Activated CD4-positive, alpha-beta T cell treated with anti-CD3 and anti-CD28 coated beads, Interleukin-2, amount 10 ng/mL, durations not matched to agents 24 days and 14 days (primary cell): ENCODE data around the gene PSD2. TPM values are rescaled to one million over a fixed set of nuclear protein-coding genes. Genes with fewer than 3 reads are reported as not detected.

Source experiments
- DNase-seq: peaks from one replicate; pipeline ENCODE4 v3.0.0; 2022
- H3K27ac Mint-ChIP-seq: one replicate; pipeline ENCODE4 v1.8.0; 2022; ENCODE audit warnings: mild to moderate bottlenecking, mixed read lengths
- H3K27me3 Mint-ChIP-seq: one replicate; pipeline ENCODE4 v1.8.0; 2022; ENCODE audit warnings: mixed read lengths
- H3K36me3 Mint-ChIP-seq: one replicate; pipeline ENCODE4 v1.8.0; 2022; ENCODE audit warnings: low read depth, mild to moderate bottlenecking, mixed read lengths
- H3K4me1 Mint-ChIP-seq: one replicate; pipeline ENCODE4 v1.8.0; 2021; ENCODE audit warnings: mixed read lengths
- H3K4me3 Mint-ChIP-seq: one replicate; pipeline ENCODE4 v1.8.0; 2022; ENCODE audit warnings: mild to moderate bottlenecking, moderate library complexity, mixed read lengths
- H3K9me3 Mint-ChIP-seq: one replicate; pipeline ENCODE4 v1.8.0; 2021; ENCODE audit warnings: mixed read lengths
- intact Hi-C: fragments of 100-400 bp; cut with micrococcal nuclease; formaldehyde crosslinking; loops from one replicate; pipeline ENCODE4 v1.15.1; 2023
- total RNA-seq: library from RNA; stranded (reverse); gene quantifications from 2 replicates; pipeline ENCODE4 v1.2.3, GENCODE V29; 2022

The PSD2 gene
- total RNA-seq, 1 donor from 2014 or later = not detected

GRCh38 chr5:139880416-139881142 lies 85.0 kb downstream of the PSD2 start:
- Mint-ChIP-seq H3K27me3 (peaks cover 3% of the 10 kb centered on the region), H3K27ac (no peak overlapping the region), H3K36me3 (peaks cover under 1% of the 10 kb centered on the region), H3K9me3 (no peaks in the 10 kb centered on the region), H3K4me1 (no peaks in the 10 kb centered on the region), H3K4me3 (no peak overlapping the region)
- intact Hi-C loops = no loop called here
- DNase-seq = no peak

GRCh38 chr5:139881143-139881733 lies 85.6 kb downstream of the PSD2 start:
- no peak overlapping the region for H3K27ac Mint-ChIP-seq
- no peak overlapping the region for H3K4me3 Mint-ChIP-seq
- H3K4me1 Mint-ChIP-seq = no peaks in the 10 kb centered on the region
- H3K27me3 Mint-ChIP-seq = peaks cover 3% of the 10 kb centered on the region
- intact Hi-C loops = no loop called here
- no peaks in the 10 kb centered on the region for H3K9me3 Mint-ChIP-seq
- no peak for DNase-seq
- no peaks in the 10 kb centered on the region for H3K36me3 Mint-ChIP-seq

- Mint-ChIP-seq H3K27me3 (peaks cover 3% of the 10 kb centered on the region), H3K4me1 (no peaks in the 10 kb centered on the region), H3K36me3 (no peaks in the 10 kb centered on the region), H3K9me3 (no peaks in the 10 kb centered on the region), H3K27ac (no peak overlapping the region), H3K4me3 (no peak overlapping the region)
- DNase-seq = no peak
- intact Hi-C loops = no loop called here
Observed at GRCh38 chr5:139882316-139882715, 86.7 kb downstream of the PSD2 start.

GRCh38 chr5:139882961-139883539 lies 87.4 kb downstream of the PSD2 start:
- no peaks in the 10 kb centered on the region for H3K36me3 Mint-ChIP-seq
- intact Hi-C loops = no loop called here
- no peak overlapping the region for H3K27ac Mint-ChIP-seq
- H3K4me3 Mint-ChIP-seq = no peak overlapping the region
- H3K4me1 Mint-ChIP-seq = no peaks in the 10 kb centered on the region
- no peak for DNase-seq
- H3K9me3 Mint-ChIP-seq = no peaks in the 10 kb centered on the region
- H3K27me3 Mint-ChIP-seq = peaks cover 5% of the 10 kb centered on the region

GRCh38 chr5:139884144-139884543 lies 88.5 kb downstream of the PSD2 start:
- no peak for DNase-seq
- Mint-ChIP-seq H3K27me3 (peaks cover 5% of the 10 kb centered on the region), H3K27ac (no peak overlapping the region), H3K36me3 (no peaks in the 10 kb centered on the region), H3K4me1 (no peaks in the 10 kb centered on the region), H3K9me3 (no peaks in the 10 kb centered on the region), H3K4me3 (no peak overlapping the region)
- intact Hi-C loops = no loop called here

- H3K4me3 Mint-ChIP-seq = no peak overlapping the region
- no peak overlapping the region for H3K27ac Mint-ChIP-seq
- no peaks in the 10 kb centered on the region for H3K4me1 Mint-ChIP-seq
- intact Hi-C loops = no loop called here
- DNase-seq = no peak
- H3K9me3 Mint-ChIP-seq = no peaks in the 10 kb centered on the region
- H3K36me3 Mint-ChIP-seq = no peaks in the 10 kb centered on the region
- H3K27me3 Mint-ChIP-seq = peaks cover 5% of the 10 kb centered on the region
Observed at GRCh38 chr5:139884734-139885133, 89.1 kb downstream of the PSD2 start.

- Mint-ChIP-seq H3K36me3 (no peaks in the 10 kb centered on the region), H3K9me3 (no peaks in the 10 kb centered on the region), H3K4me3 (no peak overlapping the region), H3K27ac (no peak overlapping the region), H3K4me1 (no peaks in the 10 kb centered on the region), H3K27me3 (peaks cover 5% of the 10 kb centered on the region)
- no peak for DNase-seq
- intact Hi-C loops = no loop called here
Observed at GRCh38 chr5:139885172-139885856, 89.7 kb downstream of the PSD2 start.

GRCh38 chr5:139885857-139886208 lies 90.2 kb downstream of the PSD2 start:
- H3K4me3 Mint-ChIP-seq = no peak overlapping the region
- no peak for DNase-seq

GRCh38 chr5:139886213-139886612 lies 90.6 kb downstream of the PSD2 start:
- no peak overlapping the region for H3K27ac Mint-ChIP-seq
- no peaks in the 10 kb centered on the region for H3K9me3 Mint-ChIP-seq
- DNase-seq = no peak
- intact Hi-C loops = no loop called here
- H3K4me1 Mint-ChIP-seq = no peaks in the 10 kb centered on the region
- no peaks in the 10 kb centered on the region for H3K36me3 Mint-ChIP-seq
- peaks cover 7% of the 10 kb centered on the region for H3K27me3 Mint-ChIP-seq
- H3K4me3 Mint-ChIP-seq = no peak overlapping the region

More at GRCh38 chr5:139885857-139886208, 90.2 kb downstream of the PSD2 start:
- H3K36me3 Mint-ChIP-seq = no peaks in the 10 kb centered on the region
- H3K9me3 Mint-ChIP-seq = no peaks in the 10 kb centered on the region
- intact Hi-C loops = no loop called here
- H3K4me1 Mint-ChIP-seq = no peaks in the 10 kb centered on the region
- H3K27me3 Mint-ChIP-seq = peaks cover 7% of the 10 kb centered on the region
- H3K27ac Mint-ChIP-seq = no peak overlapping the region

- Mint-ChIP-seq H3K36me3 (no peaks in the 10 kb centered on the region), H3K4me1 (no peaks in the 10 kb centered on the region), H3K9me3 (no peaks in the 10 kb centered on the region), H3K27ac (no peak overlapping the region), H3K27me3 (peaks cover 11% of the 10 kb centered on the region), H3K4me3 (no peak overlapping the region)
- intact Hi-C loops = no loop called here
- no peak for DNase-seq
Observed at GRCh38 chr5:139888370-139888769, 92.8 kb downstream of the PSD2 start.

- no peak overlapping the region for H3K4me3 Mint-ChIP-seq
- H3K36me3 Mint-ChIP-seq = no peaks in the 10 kb centered on the region
- no peaks in the 10 kb centered on the region for H3K9me3 Mint-ChIP-seq
- no peaks in the 10 kb centered on the region for H3K4me1 Mint-ChIP-seq
- intact Hi-C loops = no loop called here
- no peak overlapping the region for H3K27ac Mint-ChIP-seq
- H3K27me3 Mint-ChIP-seq = peaks cover 11% of the 10 kb centered on the region
- no peak for DNase-seq
Observed at GRCh38 chr5:139889410-139889809, 93.8 kb downstream of the PSD2 start.

- H3K27me3 Mint-ChIP-seq = peaks cover 11% of the 10 kb centered on the region
- no peak overlapping the region for H3K4me3 Mint-ChIP-seq
- H3K36me3 Mint-ChIP-seq = no peaks in the 10 kb centered on the region
- H3K4me1 Mint-ChIP-seq = no peaks in the 10 kb centered on the region
- intact Hi-C loops = no loop called here
- no peak overlapping the region for H3K27ac Mint-ChIP-seq
- no peaks in the 10 kb centered on the region for H3K9me3 Mint-ChIP-seq
- no peak for DNase-seq
Observed at GRCh38 chr5:139893873-139894272, 98.3 kb downstream of the PSD2 start.
